ENCODE data around the gene PEA15.

Gene PEA15

GRCh38 chr1:160227034-160227433 is 21.9 kb downstream of the PEA15 start:
- TF ChIP-seq ZNF274 (IDR thresholded peaks at IDR 0.05; ENCODE audit: low read depth, low read length): no peak
- TF ChIP-seq YY1 (IDR thresholded peaks at IDR 0.05; ENCODE audit: insufficient read depth, insufficient read length): no peak
- no peak for TF ChIP-seq SUZ12 (IDR thresholded peaks at IDR 0.05; ENCODE audit: extremely low read depth, insufficient read depth, insufficient read length)
- no peak overlapping the region for H3K4me3 ChIP-seq (ENCODE audit: insufficient read length, low read depth)
- no peaks in the 10 kb centered on the region for H3K9me3 ChIP-seq (ENCODE audit: insufficient read depth, low read length)
- DNase-seq (ENCODE audit: low read depth, low spot score): no peak
- H3K9ac ChIP-seq (ENCODE audit: insufficient read length, low read depth): no peak overlapping the region
- H3K36me3 ChIP-seq (ENCODE audit: insufficient read depth, insufficient read length, low read length): peaks cover 99% of the 10 kb centered on the region
- no peaks in the 10 kb centered on the region for H3K27me3 ChIP-seq (ENCODE audit: insufficient read depth, insufficient read length)
- H3K4me1 ChIP-seq (ENCODE audit: insufficient read depth, insufficient read length): no peaks in the 10 kb centered on the region

- H3K9ac ChIP-seq (ENCODE audit: insufficient read length, low read depth): no peak overlapping the region
- DNase-seq (ENCODE audit: low read depth, low spot score): no peak
- H3K4me3 ChIP-seq (ENCODE audit: insufficient read length, low read depth): no peak overlapping the region
- no peaks in the 10 kb centered on the region for H3K9me3 ChIP-seq (ENCODE audit: insufficient read depth, low read length)
- no peaks in the 10 kb centered on the region for H3K27me3 ChIP-seq (ENCODE audit: insufficient read depth, insufficient read length)
- TF ChIP-seq ZNF274 (IDR thresholded peaks at IDR 0.05; ENCODE audit: low read depth, low read length): no peak
- H3K36me3 ChIP-seq (ENCODE audit: insufficient read depth, insufficient read length, low read length): peaks cover 99% of the 10 kb centered on the region
- H3K4me1 ChIP-seq (ENCODE audit: insufficient read depth, insufficient read length): no peaks in the 10 kb centered on the region
These were observed 22.4 kb downstream of the PEA15 start for GRCh38 chr1:160227561-160227960.

GRCh38 chr1:160228431-160228830 is 23.2 kb downstream of the PEA15 start:
- DNase-seq (ENCODE audit: low read depth, low spot score): no peak
- TF ChIP-seq YY1 (IDR thresholded peaks at IDR 0.05; ENCODE audit: insufficient read depth, insufficient read length) (no peak), ZNF274 (IDR thresholded peaks at IDR 0.05; ENCODE audit: low read depth, low read length) (no peak), SUZ12 (IDR thresholded peaks at IDR 0.05; ENCODE audit: extremely low read depth, insufficient read depth, insufficient read length) (no peak)
- Histone ChIP-seq H3K36me3 (ENCODE audit: insufficient read depth, insufficient read length, low read length) (peaks cover 99% of the 10 kb centered on the region), H3K27me3 (ENCODE audit: insufficient read depth, insufficient read length) (no peaks in the 10 kb centered on the region), H3K9ac (ENCODE audit: insufficient read length, low read depth) (no peak overlapping the region), H3K9me3 (ENCODE audit: insufficient read depth, low read length) (no peaks in the 10 kb centered on the region), H3K4me1 (ENCODE audit: insufficient read depth, insufficient read length) (no peaks in the 10 kb centered on the region), H3K4me3 (ENCODE audit: insufficient read length, low read depth) (no peak overlapping the region)

GRCh38 chr1:160232911-160233310 is 27.7 kb downstream of the PEA15 start:
- Histone ChIP-seq H3K4me3 (ENCODE audit: insufficient read length, low read depth) (no peak overlapping the region), H3K36me3 (ENCODE audit: insufficient read depth, insufficient read length, low read length) (peaks cover 86% of the 10 kb centered on the region), H3K27me3 (ENCODE audit: insufficient read depth, insufficient read length) (no peaks in the 10 kb centered on the region), H3K9ac (ENCODE audit: insufficient read length, low read depth) (no peak overlapping the region), H3K4me1 (ENCODE audit: insufficient read depth, insufficient read length) (no peaks in the 10 kb centered on the region), H3K9me3 (ENCODE audit: insufficient read depth, low read length) (no peaks in the 10 kb centered on the region)
- TF ChIP-seq SUZ12 (IDR thresholded peaks at IDR 0.05; ENCODE audit: extremely low read depth, insufficient read depth, insufficient read length): no peak
- no peak for DNase-seq (ENCODE audit: low read depth, low spot score)

GRCh38 chr1:160236806-160237205 is 31.6 kb downstream of the PEA15 start:
- peaks cover 85% of the 10 kb centered on the region for H3K36me3 ChIP-seq (ENCODE audit: insufficient read depth, insufficient read length, low read length)
- H3K9me3 ChIP-seq (ENCODE audit: insufficient read depth, low read length): no peaks in the 10 kb centered on the region
- no peak for DNase-seq (ENCODE audit: low read depth, low spot score)
- no peak overlapping the region for H3K9ac ChIP-seq (ENCODE audit: insufficient read length, low read depth)
- H3K4me1 ChIP-seq (ENCODE audit: insufficient read depth, insufficient read length): no peaks in the 10 kb centered on the region
- no peak overlapping the region for H3K4me3 ChIP-seq (ENCODE audit: insufficient read length, low read depth)
- no peaks in the 10 kb centered on the region for H3K27me3 ChIP-seq (ENCODE audit: insufficient read depth, insufficient read length)
- TF ChIP-seq YY1 (IDR thresholded peaks at IDR 0.05; ENCODE audit: insufficient read depth, insufficient read length): no peak

GRCh38 chr1:160237558-160237957 is 32.4 kb downstream of the PEA15 start:
- TF ChIP-seq ZNF274 (IDR thresholded peaks at IDR 0.05; ENCODE audit: low read depth, low read length) (no peak), SUZ12 (IDR thresholded peaks at IDR 0.05; ENCODE audit: extremely low read depth, insufficient read depth, insufficient read length) (no peak), YY1 (IDR thresholded peaks at IDR 0.05; ENCODE audit: insufficient read depth, insufficient read length) (no peak)
- H3K9me3 ChIP-seq (ENCODE audit: insufficient read depth, low read length): no peaks in the 10 kb centered on the region
- no peaks in the 10 kb centered on the region for H3K4me1 ChIP-seq (ENCODE audit: insufficient read depth, insufficient read length)
- H3K4me3 ChIP-seq (ENCODE audit: insufficient read length, low read depth): no peak overlapping the region
- no peak overlapping the region for H3K9ac ChIP-seq (ENCODE audit: insufficient read length, low read depth)
- no peak for DNase-seq (ENCODE audit: low read depth, low spot score)
- H3K27me3 ChIP-seq (ENCODE audit: insufficient read depth, insufficient read length): no peaks in the 10 kb centered on the region
- H3K36me3 ChIP-seq (ENCODE audit: insufficient read depth, insufficient read length, low read length): peaks cover 84% of the 10 kb centered on the region

- Histone ChIP-seq H3K9me3 (ENCODE audit: insufficient read depth, low read length) (no peaks in the 10 kb centered on the region), H3K4me3 (ENCODE audit: insufficient read length, low read depth) (no peak overlapping the region), H3K27me3 (ENCODE audit: insufficient read depth, insufficient read length) (no peaks in the 10 kb centered on the region), H3K9ac (ENCODE audit: insufficient read length, low read depth) (no peak overlapping the region), H3K4me1 (ENCODE audit: insufficient read depth, insufficient read length) (no peaks in the 10 kb centered on the region), H3K36me3 (ENCODE audit: insufficient read depth, insufficient read length, low read length) (peaks cover 84% of the 10 kb centered on the region)
- TF ChIP-seq YY1 (IDR thresholded peaks at IDR 0.05; ENCODE audit: insufficient read depth, insufficient read length): no peak
- no peak for TF ChIP-seq ZNF274 (IDR thresholded peaks at IDR 0.05; ENCODE audit: low read depth, low read length)
- no peak for TF ChIP-seq SUZ12 (IDR thresholded peaks at IDR 0.05; ENCODE audit: extremely low read depth, insufficient read depth, insufficient read length)
- no peak for DNase-seq (ENCODE audit: low read depth, low spot score)
These were observed 33.2 kb downstream of the PEA15 start for GRCh38 chr1:160238408-160238807.

GRCh38 chr1:160239582-160240299 is 34.6 kb downstream of the PEA15 start:
- TF ChIP-seq SUZ12 (IDR thresholded peaks at IDR 0.05; ENCODE audit: extremely low read depth, insufficient read depth, insufficient read length) (no peak), YY1 (IDR thresholded peaks at IDR 0.05; ENCODE audit: insufficient read depth, insufficient read length) (no peak), ZNF274 (IDR thresholded peaks at IDR 0.05; ENCODE audit: low read depth, low read length) (no peak)
- Histone ChIP-seq H3K4me1 (ENCODE audit: insufficient read depth, insufficient read length) (no peaks in the 10 kb centered on the region), H3K27me3 (ENCODE audit: insufficient read depth, insufficient read length) (no peaks in the 10 kb centered on the region), H3K36me3 (ENCODE audit: insufficient read depth, insufficient read length, low read length) (peaks cover 90% of the 10 kb centered on the region), H3K4me3 (ENCODE audit: insufficient read length, low read depth) (no peak overlapping the region), H3K9ac (ENCODE audit: insufficient read length, low read depth) (no peak overlapping the region), H3K9me3 (ENCODE audit: insufficient read depth, low read length) (no peaks in the 10 kb centered on the region)
- DNase-seq (ENCODE audit: low read depth, low spot score): no peak

Data from NT2/D1 (cell line).